Prostate gland (tissue), 2 donors: ENCODE measurements around the gene DOK6.

ENCODE experiments used
- POLR2AphosphoS5 ChIP-seq: sonication (generic); formaldehyde crosslinking; IDR thresholded peaks from one replicate; pipeline ENCODE4 v1.6.1; 2017; ENCODE audit warnings: antibody characterized with exemption
- TF ChIP-seq, protein P1 (sequence below), 4 experiments: fragments of 200-600 bp in 2 of 4; fragments of 450-650 bp in 2 of 4; sonication (generic) in 2 of 4; IDR thresholded peaks; 1 replicate in 3 of 4; 2 replicates in 1 of 4; pipeline ENCODE4 v1.5.1; 2016 to 2019; ENCODE audit warnings: antibody characterized with exemption in 4 of 4, mild to moderate bottlenecking in 2 of 4, moderate library complexity in 2 of 4

DNA sequence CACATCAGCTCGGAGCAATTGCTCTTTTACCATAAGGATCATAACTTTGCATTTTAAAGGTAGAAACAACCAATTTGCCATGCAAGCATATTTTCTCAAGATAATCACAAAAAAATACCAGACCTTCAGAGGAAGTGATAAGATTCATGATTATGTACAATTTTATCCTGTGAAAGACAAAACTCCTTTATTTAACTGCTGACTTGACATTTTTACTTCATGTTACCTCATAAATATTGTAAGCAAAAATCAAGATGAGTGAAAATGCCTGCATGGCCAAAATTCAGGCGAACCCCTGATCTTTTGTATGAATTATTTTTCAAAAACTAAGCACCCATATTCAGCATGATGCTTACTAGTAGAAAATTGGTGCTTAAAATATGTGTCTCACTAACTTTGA is 300.6 kb downstream of the DOK6 start:
- TF ChIP-seq POLR2AphosphoS5: no peak
- TF ChIP-seq, protein P1, sequence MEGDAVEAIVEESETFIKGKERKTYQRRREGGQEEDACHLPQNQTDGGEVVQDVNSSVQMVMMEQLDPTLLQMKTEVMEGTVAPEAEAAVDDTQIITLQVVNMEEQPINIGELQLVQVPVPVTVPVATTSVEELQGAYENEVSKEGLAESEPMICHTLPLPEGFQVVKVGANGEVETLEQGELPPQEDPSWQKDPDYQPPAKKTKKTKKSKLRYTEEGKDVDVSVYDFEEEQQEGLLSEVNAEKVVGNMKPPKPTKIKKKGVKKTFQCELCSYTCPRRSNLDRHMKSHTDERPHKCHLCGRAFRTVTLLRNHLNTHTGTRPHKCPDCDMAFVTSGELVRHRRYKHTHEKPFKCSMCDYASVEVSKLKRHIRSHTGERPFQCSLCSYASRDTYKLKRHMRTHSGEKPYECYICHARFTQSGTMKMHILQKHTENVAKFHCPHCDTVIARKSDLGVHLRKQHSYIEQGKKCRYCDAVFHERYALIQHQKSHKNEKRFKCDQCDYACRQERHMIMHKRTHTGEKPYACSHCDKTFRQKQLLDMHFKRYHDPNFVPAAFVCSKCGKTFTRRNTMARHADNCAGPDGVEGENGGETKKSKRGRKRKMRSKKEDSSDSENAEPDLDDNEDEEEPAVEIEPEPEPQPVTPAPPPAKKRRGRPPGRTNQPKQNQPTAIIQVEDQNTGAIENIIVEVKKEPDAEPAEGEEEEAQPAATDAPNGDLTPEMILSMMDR (IDR thresholded peaks at IDR 0.05): no peak
